Omental fat pad (tissue), 4 donors: ENCODE measurements around the gene TRDN. TPM values are rescaled to one million over a fixed set of nuclear protein-coding genes. Genes with fewer than 3 reads are reported as not detected.
"Not testable (repeated sequence)": the region's sequence is repeated elsewhere in the genome, so short reads cannot be mapped to it uniquely, and the experiment has no call there.

Source experiments
- ATAC-seq: fragments of 150-250 bp; one replicate; pipeline ENCODE4 v1.9.1; 2016; ENCODE audit warnings: mild to moderate bottlenecking, moderate library complexity; ENCODE audit not compliant: low FRiP score
- DNase-seq: peaks from one replicate; pipeline ENCODE4 v3.0.0-alpha.2; 2019; ENCODE audit warnings: low spot score
- total RNA-seq, 4 donors: library from RNA; depleted of rRNA; stranded (reverse); fragments of >200 nt; gene quantifications; one replicate each; pipeline ENCODE4 v1.1.0, GENCODE V29; 2016
- TF ChIP-seq, protein P1 (sequence below), 3 donors: fragments of 450-650 bp; IDR thresholded peaks; one replicate each; pipeline ENCODE4 v1.5.1; 2016 to 2017; ENCODE audit warnings: antibody characterized with exemption in 3 of 3, mild to moderate bottlenecking in 3 of 3, moderate library complexity in 2 of 3

TRDN gene
- total RNA-seq, 4 donors from 2014 or later: 0.09 to 1.1 (median 0.12) TPM; not detected in 1

DNA sequence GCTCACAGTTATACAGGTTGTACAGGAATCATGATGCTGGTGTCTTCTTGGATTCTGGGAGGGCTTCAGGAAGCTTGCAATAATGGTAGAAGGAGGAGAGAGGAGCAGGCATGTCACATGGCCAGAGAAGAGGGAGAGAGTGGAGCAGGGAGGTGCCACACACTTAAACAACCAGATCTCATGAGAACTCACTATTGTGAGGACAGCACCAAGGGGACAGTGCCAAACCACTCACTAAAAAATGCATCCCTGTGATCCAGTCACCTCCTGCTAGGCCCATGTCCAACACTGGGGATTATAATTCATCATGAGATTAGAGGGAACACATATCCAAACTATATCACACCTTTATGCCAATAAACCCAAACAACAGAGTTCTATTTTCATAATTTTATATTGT lies 67.2 kb downstream of the TRDN start:
- TF ChIP-seq, protein P1, sequence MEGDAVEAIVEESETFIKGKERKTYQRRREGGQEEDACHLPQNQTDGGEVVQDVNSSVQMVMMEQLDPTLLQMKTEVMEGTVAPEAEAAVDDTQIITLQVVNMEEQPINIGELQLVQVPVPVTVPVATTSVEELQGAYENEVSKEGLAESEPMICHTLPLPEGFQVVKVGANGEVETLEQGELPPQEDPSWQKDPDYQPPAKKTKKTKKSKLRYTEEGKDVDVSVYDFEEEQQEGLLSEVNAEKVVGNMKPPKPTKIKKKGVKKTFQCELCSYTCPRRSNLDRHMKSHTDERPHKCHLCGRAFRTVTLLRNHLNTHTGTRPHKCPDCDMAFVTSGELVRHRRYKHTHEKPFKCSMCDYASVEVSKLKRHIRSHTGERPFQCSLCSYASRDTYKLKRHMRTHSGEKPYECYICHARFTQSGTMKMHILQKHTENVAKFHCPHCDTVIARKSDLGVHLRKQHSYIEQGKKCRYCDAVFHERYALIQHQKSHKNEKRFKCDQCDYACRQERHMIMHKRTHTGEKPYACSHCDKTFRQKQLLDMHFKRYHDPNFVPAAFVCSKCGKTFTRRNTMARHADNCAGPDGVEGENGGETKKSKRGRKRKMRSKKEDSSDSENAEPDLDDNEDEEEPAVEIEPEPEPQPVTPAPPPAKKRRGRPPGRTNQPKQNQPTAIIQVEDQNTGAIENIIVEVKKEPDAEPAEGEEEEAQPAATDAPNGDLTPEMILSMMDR (IDR thresholded peaks at IDR 0.05): no peak
- DNase-seq (no peak), ATAC-seq (no peak)

DNA sequence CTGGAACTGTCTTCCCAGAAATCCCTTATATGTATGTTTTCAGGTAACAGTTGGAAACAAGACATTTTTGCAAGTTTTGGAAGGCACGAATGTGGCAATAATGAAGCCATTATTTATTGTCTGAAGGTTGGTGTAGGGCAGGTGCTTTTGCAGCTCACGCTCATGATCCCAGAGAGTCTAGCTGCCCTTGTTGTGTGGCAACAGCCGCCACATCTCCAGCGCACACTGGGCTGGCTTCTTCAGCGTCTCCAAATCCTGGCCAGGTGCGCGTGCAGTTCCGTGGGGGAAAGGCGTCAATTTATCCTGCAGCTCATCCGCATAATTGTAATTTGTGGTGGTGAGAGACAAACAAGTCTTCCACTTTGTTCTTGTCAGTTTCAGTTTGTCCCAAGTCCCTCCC lies 71.2 kb downstream of the TRDN start:
- no peak for DNase-seq
- TF ChIP-seq, protein P1 (IDR thresholded peaks at IDR 0.05): no peak
- no peak for ATAC-seq

DNA sequence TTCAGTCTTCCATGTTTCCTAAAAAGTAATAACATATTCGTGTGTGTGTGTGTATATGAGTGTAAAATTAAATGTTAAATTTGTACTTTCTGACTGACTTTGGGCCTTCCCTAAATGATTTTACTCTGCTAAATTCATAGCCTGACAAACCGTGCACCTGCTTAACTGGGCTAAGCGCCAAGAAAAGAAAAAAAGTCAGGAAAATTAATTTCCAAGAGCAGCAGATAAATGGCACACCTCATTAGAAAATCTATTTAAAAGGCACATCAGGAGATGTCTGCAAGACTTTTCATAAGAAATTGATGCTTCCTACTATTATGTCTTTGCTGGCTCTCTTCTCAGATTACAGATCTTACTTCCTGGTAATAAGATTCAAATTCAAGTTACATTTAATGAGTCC lies 72.4 kb downstream of the TRDN start:
- TF ChIP-seq, protein P1 (IDR thresholded peaks at IDR 0.05): no peak
- ATAC-seq (no peak), DNase-seq (no peak)

DNA sequence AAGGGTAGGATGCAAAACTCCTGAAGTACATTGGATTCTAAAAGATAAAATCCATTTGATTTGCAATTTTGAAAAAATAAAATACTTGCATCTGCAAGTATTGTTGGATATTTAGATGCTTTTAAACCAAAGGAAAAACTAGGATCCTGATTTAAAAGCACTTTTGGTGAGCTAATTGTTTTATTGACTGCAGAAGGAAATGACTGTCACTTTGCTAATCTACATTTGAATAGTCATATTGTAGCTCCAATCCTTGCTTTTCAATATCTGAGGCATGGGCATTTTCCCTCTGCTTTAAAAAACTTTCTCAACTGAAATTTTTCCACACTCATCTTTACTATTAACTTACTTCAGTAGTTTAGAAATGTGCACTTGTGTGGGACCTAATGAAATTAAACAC lies 74.1 kb downstream of the TRDN start:
- DNase-seq (no peak), ATAC-seq (no peak)
- TF ChIP-seq, protein P1 (IDR thresholded peaks at IDR 0.05): no peak

DNA sequence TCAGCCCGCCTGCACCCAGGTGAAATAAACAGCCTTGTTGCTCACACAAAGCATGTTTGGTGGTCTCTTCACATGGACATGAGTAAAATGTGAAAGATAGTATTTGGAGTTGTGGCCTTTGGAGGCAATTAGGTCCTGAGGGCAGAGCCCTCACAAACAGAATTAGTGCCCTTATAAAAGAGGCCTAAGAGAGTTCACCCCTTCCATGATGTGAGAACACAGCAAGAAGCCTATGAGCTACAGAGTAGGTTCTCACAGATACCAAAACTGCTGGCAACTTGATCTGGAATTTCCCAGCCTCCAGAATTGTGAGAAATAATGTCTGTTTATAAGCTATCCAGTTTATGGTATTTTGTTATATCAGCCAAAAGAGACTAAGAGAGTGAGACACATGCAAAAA lies 74.5 kb downstream of the TRDN start:
- TF ChIP-seq, protein P1 (IDR thresholded peaks at IDR 0.05): no peak
- DNase-seq (no peak), ATAC-seq (no peak)

DNA sequence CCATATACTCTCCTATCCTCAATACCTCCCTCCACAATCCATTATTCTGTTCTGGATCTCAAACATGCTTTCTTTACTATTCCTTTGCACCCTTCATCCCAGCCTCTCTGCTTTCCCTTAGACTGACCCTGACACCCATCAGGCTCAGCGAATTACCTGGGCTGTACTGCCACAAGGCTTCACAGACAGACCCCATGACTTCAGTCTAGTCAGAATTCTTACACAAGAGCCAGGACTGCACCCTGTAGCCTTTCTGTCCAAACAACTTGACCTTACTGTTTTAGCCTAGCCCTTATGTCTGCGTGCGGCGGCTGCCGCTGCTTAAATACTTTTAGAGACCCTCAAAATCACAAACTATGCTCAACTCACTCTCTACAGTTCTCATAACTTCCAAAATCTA lies 76.9 kb downstream of the TRDN start:
- DNase-seq, ATAC-seq: not testable (repeated sequence)

DNA sequence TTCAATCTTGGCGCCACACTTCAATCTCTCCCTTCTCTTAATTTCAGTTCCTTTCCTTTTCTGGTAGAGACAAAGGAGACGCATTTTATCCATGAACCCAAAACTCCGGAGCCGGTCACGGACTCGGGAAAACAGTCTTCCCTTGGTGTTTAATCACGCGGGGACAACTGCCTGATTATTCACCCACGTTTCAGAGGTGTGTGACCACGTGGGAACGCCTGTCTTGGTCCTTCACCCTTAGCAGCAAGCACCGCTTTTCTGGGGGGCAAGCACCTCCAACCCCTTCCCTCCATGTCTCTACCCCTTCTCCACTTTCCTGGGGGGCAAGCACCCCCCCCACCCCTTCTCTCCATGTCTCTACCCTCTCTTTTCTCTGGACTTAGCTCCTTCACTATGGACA lies 79.3 kb downstream of the TRDN start:
- DNase-seq, ATAC-seq: not testable (repeated sequence)

DNA sequence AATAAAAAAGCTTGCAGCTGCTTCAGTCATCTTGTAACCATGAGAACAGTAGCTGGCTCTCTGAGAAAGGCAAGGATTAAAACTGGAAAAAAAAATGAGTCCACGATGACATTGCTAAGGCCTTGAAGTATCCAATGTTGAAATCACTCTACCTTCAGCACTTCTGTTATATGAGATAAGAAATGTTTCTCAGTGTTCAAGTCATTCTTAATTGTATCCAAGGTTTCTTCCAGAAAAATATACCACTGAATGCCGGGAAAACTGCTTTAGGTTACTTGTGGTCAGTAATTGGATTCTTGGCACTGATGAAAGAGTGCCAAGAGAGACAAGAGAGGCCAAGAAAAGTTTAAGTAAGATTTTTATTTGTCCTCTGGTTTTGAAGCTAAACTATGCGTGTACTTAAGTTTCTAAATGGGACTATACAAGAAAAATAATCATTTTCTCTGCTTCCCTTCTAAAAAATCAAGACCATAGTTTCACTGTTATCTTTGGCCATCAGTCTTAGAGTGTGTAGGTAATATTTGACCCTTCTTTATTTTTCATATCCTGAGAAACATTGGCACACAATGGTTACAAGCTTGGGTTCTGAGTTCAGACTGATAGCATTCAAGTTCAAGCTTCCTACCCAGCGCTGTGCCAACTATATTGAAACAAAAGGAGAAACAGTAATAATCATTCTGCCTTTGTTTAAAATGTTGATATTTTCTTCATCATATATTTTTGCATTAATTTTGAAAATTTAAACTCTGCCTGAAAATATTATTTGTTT lies 84.6 kb downstream of the TRDN start:
- TF ChIP-seq, protein P1 (IDR thresholded peaks at IDR 0.05): no peak
- DNase-seq (no peak), ATAC-seq (no peak)
